C4-2B (cell line): ENCODE data around the gene SAMMSON.

ENCODE experiments used
- CTCF ChIP-seq: fragments of 450-650 bp; conservative IDR thresholded peaks from 2 replicates; pipeline ENCODE4 v1.5.1; 2017; ENCODE audit warnings: mild to moderate bottlenecking
- ZFX ChIP-seq: fragments of 450-650 bp; IDR thresholded peaks from 2 replicates; pipeline ENCODE4 v1.6.1; 2017

GRCh38 chr3:70053293-70053692 lies 53.8 kb downstream of the SAMMSON start:
- TF ChIP-seq CTCF = no peak
- no peak for TF ChIP-seq ZFX
